Effector memory CD8-positive, alpha-beta T cell (primary cell): Measurements from ENCODE around the gene CSTB.

Source experiments
- ATAC-seq: fragments of 150-1000 bp; cut with Tn5 transposase; replicated peaks from 2 replicates; pipeline ENCODE4 v1.10.0; 2021; ENCODE audit warnings: mild to moderate bottlenecking, moderate library complexity
- DNase-seq, 3 experiments: peaks; one replicate each; pipeline ENCODE4 v3.0.0; 2021
- H3K27ac Mint-ChIP-seq, 2 donors: one replicate each; pipeline ENCODE4 v1.8.0; 2022; ENCODE audit warnings: mild to moderate bottlenecking in 2 of 2, mixed read lengths in 2 of 2, moderate library complexity in 2 of 2
- H3K27me3 Mint-ChIP-seq, 2 donors: one replicate each; pipeline ENCODE4 v1.8.0; 2022; ENCODE audit warnings: mixed read lengths in 2 of 2
- H3K36me3 Mint-ChIP-seq: one replicate; pipeline ENCODE4 v1.8.0; 2022; ENCODE audit warnings: mild to moderate bottlenecking, moderate library complexity, mixed read lengths; ENCODE audit not compliant: insufficient read depth
- H3K4me1 Mint-ChIP-seq, 2 donors: one replicate each; pipeline ENCODE4 v1.8.0; 2022; ENCODE audit warnings: low read depth in 2 of 2, mixed read lengths in 2 of 2
- H3K4me3 Mint-ChIP-seq, 2 donors: one replicate each; pipeline ENCODE4 v1.8.0; 2022; ENCODE audit warnings: mild to moderate bottlenecking in 2 of 2, mixed read lengths in 2 of 2, moderate library complexity in 2 of 2
- H3K9me3 Mint-ChIP-seq, 2 donors: one replicate each; pipeline ENCODE4 v1.8.0; 2022; ENCODE audit warnings: mixed read lengths in 2 of 2

Gene CSTB

GRCh38 chr21:43815107-43815613 is 39.1 kb upstream of the CSTB start:
- Mint-ChIP-seq H3K4me3 (peak overlapping the region in 1 of 2 donors; percentile 39), H3K9me3 (peaks cover 0 to 7% of the 10 kb centered on the region in 2 donors)
- no peak for ATAC-seq

GRCh38 chr21:43814215-43815106 is 38.4 kb upstream of the CSTB start:
- no peak for DNase-seq

More at GRCh38 chr21:43815107-43815613, 39.1 kb upstream of the CSTB start:
- DNase-seq = no peak
- H3K27ac Mint-ChIP-seq = no peak overlapping the region
- peaks cover 10 to 11% of the 10 kb centered on the region in 2 donors for H3K4me1 Mint-ChIP-seq
- H3K27me3 Mint-ChIP-seq = peaks cover 0 to 7% of the 10 kb centered on the region in 2 donors
- peaks cover 13% of the 10 kb centered on the region for H3K36me3 Mint-ChIP-seq

GRCh38 chr21:43813656-43813980 is 37.5 kb upstream of the CSTB start:
- Mint-ChIP-seq H3K4me1 (peaks cover 10 to 11% of the 10 kb centered on the region in 2 donors), H3K27me3 (peaks cover 0 to 2% of the 10 kb centered on the region in 2 donors), H3K9me3 (peaks cover 0 to 2% of the 10 kb centered on the region in 2 donors), H3K4me3 (no peak overlapping the region), H3K36me3 (peaks cover 12% of the 10 kb centered on the region), H3K27ac (no peak overlapping the region)
- ATAC-seq = no peak
- DNase-seq = no peak

More at GRCh38 chr21:43814215-43815106, 38.4 kb upstream of the CSTB start:
- peak overlapping the region in 1 of 2 donors; percentile 39 for H3K4me3 Mint-ChIP-seq
- H3K4me1 Mint-ChIP-seq = peaks cover 10 to 11% of the 10 kb centered on the region in 2 donors
- H3K9me3 Mint-ChIP-seq = peaks cover 0 to 7% of the 10 kb centered on the region in 2 donors
- H3K27ac Mint-ChIP-seq = no peak overlapping the region
- H3K36me3 Mint-ChIP-seq = peaks cover 13% of the 10 kb centered on the region
- ATAC-seq = no peak
- H3K27me3 Mint-ChIP-seq = peaks cover 0 to 7% of the 10 kb centered on the region in 2 donors

GRCh38 chr21:43812957-43813655 is 37.0 kb upstream of the CSTB start:
- Mint-ChIP-seq H3K27ac (no peak overlapping the region), H3K9me3 (no peaks in the 10 kb centered on the region), H3K27me3 (no peaks in the 10 kb centered on the region), H3K4me3 (no peak overlapping the region), H3K4me1 (peaks cover 10 to 11% of the 10 kb centered on the region in 2 donors), H3K36me3 (peaks cover 7% of the 10 kb centered on the region)
- DNase-seq = no peak
- no peak for ATAC-seq

- DNase-seq (no peak), ATAC-seq (no peak)
- Mint-ChIP-seq H3K27ac (no peak overlapping the region), H3K36me3 (peaks cover 7% of the 10 kb centered on the region), H3K27me3 (no peaks in the 10 kb centered on the region), H3K9me3 (no peaks in the 10 kb centered on the region), H3K4me3 (no peak overlapping the region), H3K4me1 (peaks cover 10 to 11% of the 10 kb centered on the region in 2 donors)
Observed at GRCh38 chr21:43812139-43812821, 36.2 kb upstream of the CSTB start.

- ATAC-seq = no peak
- no peaks in the 10 kb centered on the region for H3K9me3 Mint-ChIP-seq
- peaks cover 7% of the 10 kb centered on the region for H3K36me3 Mint-ChIP-seq
- H3K27ac Mint-ChIP-seq = no peak overlapping the region
- H3K4me3 Mint-ChIP-seq = no peak overlapping the region
- H3K27me3 Mint-ChIP-seq = no peaks in the 10 kb centered on the region
- no peak for DNase-seq
- peaks cover 10 to 11% of the 10 kb centered on the region in 2 donors for H3K4me1 Mint-ChIP-seq
Observed at GRCh38 chr21:43811262-43812105, 35.4 kb upstream of the CSTB start.

- Mint-ChIP-seq H3K27me3 (no peaks in the 10 kb centered on the region), H3K4me3 (no peak overlapping the region), H3K9me3 (no peaks in the 10 kb centered on the region), H3K4me1 (peaks cover 9 to 10% of the 10 kb centered on the region in 2 donors), H3K36me3 (peaks cover 7% of the 10 kb centered on the region), H3K27ac (peak overlapping the region in 1 of 2 donors; percentile 27)
- DNase-seq = peak; percentile 88 to 93 (median 91)
- ATAC-seq = peak; percentile 95
Observed at GRCh38 chr21:43810505-43811261, 34.6 kb upstream of the CSTB start.

GRCh38 chr21:43809853-43810504 is 33.9 kb upstream of the CSTB start:
- Mint-ChIP-seq H3K36me3 (peaks cover 7% of the 10 kb centered on the region), H3K27me3 (no peaks in the 10 kb centered on the region)
- no peak for ATAC-seq

GRCh38 chr21:43809346-43809799 is 33.3 kb upstream of the CSTB start:
- Mint-ChIP-seq H3K9me3 (no peaks in the 10 kb centered on the region), H3K4me1 (peaks cover 5 to 7% of the 10 kb centered on the region in 2 donors), H3K4me3 (no peak overlapping the region), H3K27me3 (no peaks in the 10 kb centered on the region), H3K27ac (no peak overlapping the region), H3K36me3 (peaks cover 7% of the 10 kb centered on the region)
- no peak for DNase-seq
- ATAC-seq = no peak

More at GRCh38 chr21:43809853-43810504, 33.9 kb upstream of the CSTB start:
- no peak for DNase-seq
- Mint-ChIP-seq H3K27ac (no peak overlapping the region), H3K9me3 (no peaks in the 10 kb centered on the region), H3K4me1 (peaks cover 9 to 10% of the 10 kb centered on the region in 2 donors), H3K4me3 (no peak overlapping the region)

- ATAC-seq = no peak
- Mint-ChIP-seq H3K9me3 (no peaks in the 10 kb centered on the region), H3K4me1 (peaks cover 5 to 7% of the 10 kb centered on the region in 2 donors), H3K36me3 (peaks cover 9% of the 10 kb centered on the region), H3K4me3 (no peak overlapping the region), H3K27me3 (no peaks in the 10 kb centered on the region), H3K27ac (no peak overlapping the region)
- DNase-seq = no peak
Observed at GRCh38 chr21:43808832-43809251, 32.7 kb upstream of the CSTB start.

GRCh38 chr21:43808367-43808766 is 32.3 kb upstream of the CSTB start:
- no peaks in the 10 kb centered on the region for H3K27me3 Mint-ChIP-seq
- no peak for DNase-seq
- H3K9me3 Mint-ChIP-seq = no peaks in the 10 kb centered on the region
- H3K4me3 Mint-ChIP-seq = no peak overlapping the region
- peaks cover 5 to 7% of the 10 kb centered on the region in 2 donors for H3K4me1 Mint-ChIP-seq
- no peak for ATAC-seq
- H3K27ac Mint-ChIP-seq = no peak overlapping the region
- H3K36me3 Mint-ChIP-seq = peaks cover 11% of the 10 kb centered on the region
